IPS-18c (cell line): Measurements from ENCODE around the gene CCDC171.

Experiments used
- H3K4me3 ChIP-seq: 2 replicates; pipeline ENCODE4 v1.7.0; 2013; ENCODE audit warnings: low read depth, mild to moderate bottlenecking, low read length, moderate library complexity; ENCODE audit not compliant: insufficient read depth
- H3K9me3 ChIP-seq: one replicate; pipeline ENCODE4 v1.6.1; 2013; ENCODE audit warnings: mild to moderate bottlenecking, low read length, moderate library complexity; ENCODE audit not compliant: control insufficient read depth, insufficient read depth

CCDC171 gene

GRCh38 chr9:15873573-15874177, 320.8 kb downstream of the CCDC171 start:
- Histone ChIP-seq H3K4me3 (no peak overlapping the region), H3K9me3 (no peaks in the 10 kb centered on the region)

- Histone ChIP-seq H3K9me3 (no peaks in the 10 kb centered on the region), H3K4me3 (no peak overlapping the region)
Observed at GRCh38 chr9:15882328-15882727, 329.5 kb downstream of the CCDC171 start.

GRCh38 chr9:15882883-15883282, 330.0 kb downstream of the CCDC171 start:
- Histone ChIP-seq H3K9me3 (no peaks in the 10 kb centered on the region), H3K4me3 (no peak overlapping the region)

- no peak overlapping the region for H3K4me3 ChIP-seq
- H3K9me3 ChIP-seq = no peaks in the 10 kb centered on the region
Observed at GRCh38 chr9:15885464-15885863, 332.6 kb downstream of the CCDC171 start.

- H3K9me3 ChIP-seq = no peaks in the 10 kb centered on the region
- H3K4me3 ChIP-seq = no peak overlapping the region
Observed at GRCh38 chr9:15889555-15889954, 336.7 kb downstream of the CCDC171 start.

GRCh38 chr9:15901572-15901971, 348.7 kb downstream of the CCDC171 start:
- Histone ChIP-seq H3K4me3 (no peak overlapping the region), H3K9me3 (no peaks in the 10 kb centered on the region)

- no peak overlapping the region for H3K4me3 ChIP-seq
- H3K9me3 ChIP-seq = no peaks in the 10 kb centered on the region
Observed at GRCh38 chr9:15909297-15909696, 356.5 kb downstream of the CCDC171 start.

GRCh38 chr9:15915711-15916110, 362.9 kb downstream of the CCDC171 start:
- Histone ChIP-seq H3K4me3 (no peak overlapping the region), H3K9me3 (no peaks in the 10 kb centered on the region)

- Histone ChIP-seq H3K9me3 (no peaks in the 10 kb centered on the region), H3K4me3 (no peak overlapping the region)
Observed at GRCh38 chr9:15927161-15927560, 374.3 kb downstream of the CCDC171 start.

- Histone ChIP-seq H3K4me3 (no peak overlapping the region), H3K9me3 (no peaks in the 10 kb centered on the region)
Observed at GRCh38 chr9:15935661-15936305, 382.9 kb downstream of the CCDC171 start.

- Histone ChIP-seq H3K9me3 (no peaks in the 10 kb centered on the region), H3K4me3 (no peak overlapping the region)
Observed at GRCh38 chr9:15936306-15936921, 383.6 kb downstream of the CCDC171 start.

- no peaks in the 10 kb centered on the region for H3K9me3 ChIP-seq
- no peak overlapping the region for H3K4me3 ChIP-seq
Observed at GRCh38 chr9:15942831-15943424, 390.1 kb downstream of the CCDC171 start.

GRCh38 chr9:15944341-15944740, 391.5 kb downstream of the CCDC171 start:
- H3K9me3 ChIP-seq = no peaks in the 10 kb centered on the region

GRCh38 chr9:15959663-15960062, 406.8 kb downstream of the CCDC171 start:
- Histone ChIP-seq H3K4me3 (no peak overlapping the region), H3K9me3 (no peaks in the 10 kb centered on the region)

More at GRCh38 chr9:15944341-15944740, 391.5 kb downstream of the CCDC171 start:
- no peak overlapping the region for H3K4me3 ChIP-seq

- no peaks in the 10 kb centered on the region for H3K9me3 ChIP-seq
Observed at GRCh38 chr9:15961217-15961616, 408.4 kb downstream of the CCDC171 start.

GRCh38 chr9:15965246-15965745, 412.5 kb downstream of the CCDC171 start:
- Histone ChIP-seq H3K9me3 (no peaks in the 10 kb centered on the region), H3K4me3 (no peak overlapping the region)

More at GRCh38 chr9:15961217-15961616, 408.4 kb downstream of the CCDC171 start:
- H3K4me3 ChIP-seq = no peak overlapping the region

GRCh38 chr9:15966471-15966870, 413.6 kb downstream of the CCDC171 start:
- H3K4me3 ChIP-seq = no peak overlapping the region
- H3K9me3 ChIP-seq = no peaks in the 10 kb centered on the region

- no peak overlapping the region for H3K4me3 ChIP-seq
- no peaks in the 10 kb centered on the region for H3K9me3 ChIP-seq
Observed at GRCh38 chr9:15967068-15967467, 414.2 kb downstream of the CCDC171 start.
